H9 (cell line): ENCODE data around the gene UST. TPM values are rescaled to one million over a fixed set of nuclear protein-coding genes. Genes with fewer than 3 reads are reported as not detected.

ENCODE experiments used
- DNase-seq: peaks from one replicate; pipeline ENCODE4 v3.0.0-alpha.2; 2017
- H2AFZ ChIP-seq: one replicate; pipeline ENCODE4 v1.6.1; 2013; ENCODE audit warnings: mild to moderate bottlenecking, low read length, control low read depth, moderate library complexity
- H2AK5ac ChIP-seq: 2 replicates; pipeline ENCODE4 v1.6.1; 2013; ENCODE audit warnings: low read length, control low read depth, mixed read lengths; ENCODE audit not compliant: insufficient read length
- H2BK120ac ChIP-seq: one replicate; pipeline ENCODE4 v1.6.1; 2013; ENCODE audit warnings: low read depth, mild to moderate bottlenecking, low read length, control low read depth, inconsistent platforms; ENCODE audit not compliant: poor library complexity, severe bottlenecking
- H2BK12ac ChIP-seq: 2 replicates; pipeline ENCODE4 v1.6.1; 2013; ENCODE audit warnings: low read length, control low read depth, mixed read lengths, low read depth; ENCODE audit not compliant: insufficient read length
- H2BK15ac ChIP-seq: 2 replicates; pipeline ENCODE4 v1.6.1; 2013; ENCODE audit warnings: low read depth, low read length, control low read depth
- H2BK20ac ChIP-seq: one replicate; pipeline ENCODE4 v1.6.1; 2013; ENCODE audit warnings: low read depth, mild to moderate bottlenecking, low read length, control low read depth, inconsistent platforms; ENCODE audit not compliant: poor library complexity, severe bottlenecking
- H2BK5ac ChIP-seq: 2 replicates; pipeline ENCODE4 v1.6.1; 2013; ENCODE audit warnings: low read length, control low read depth, mixed read lengths; ENCODE audit not compliant: insufficient read length
- H3K14ac ChIP-seq: 2 replicates; pipeline ENCODE4 v1.6.1; 2013; ENCODE audit warnings: low read length, control low read depth; ENCODE audit not compliant: insufficient read depth
- H3K18ac ChIP-seq: 2 replicates; pipeline ENCODE4 v1.6.1; 2013; ENCODE audit warnings: low read depth, mild to moderate bottlenecking, mixed read lengths, low read length, control low read depth; ENCODE audit not compliant: insufficient read length
- H3K23ac ChIP-seq: 2 replicates; pipeline ENCODE4 v1.6.1; 2013; ENCODE audit warnings: low read length, control low read depth, mixed read lengths, low read depth; ENCODE audit not compliant: insufficient read length
- H3K23me2 ChIP-seq: 2 replicates; pipeline ENCODE4 v1.6.1; 2013; ENCODE audit warnings: low read depth, mild to moderate bottlenecking, mixed read lengths, low read length, control low read depth; ENCODE audit not compliant: insufficient read length, poor library complexity, severe bottlenecking
- H3K27ac ChIP-seq: 2 replicates; pipeline ENCODE4 v1.5.1; 2013; ENCODE audit warnings: low read length, control low read depth, mixed read lengths, low read depth; ENCODE audit not compliant: insufficient read length
- H3K27me3 ChIP-seq: 2 replicates; pipeline ENCODE4 v1.6.1; 2013; ENCODE audit warnings: low read length, control low read depth, inconsistent platforms; ENCODE audit not compliant: insufficient read depth
- H3K4ac ChIP-seq: 2 replicates; pipeline ENCODE4 v1.6.1; 2013; ENCODE audit warnings: low read depth, mild to moderate bottlenecking, control low read depth, inconsistent platforms, low read length, moderate library complexity
- H3K4me1 ChIP-seq: 2 replicates; pipeline ENCODE4 v1.6.1; 2013; ENCODE audit warnings: low read length, control low read depth, inconsistent platforms; ENCODE audit not compliant: insufficient read depth
- H3K4me2 ChIP-seq: 2 replicates; pipeline ENCODE4 v1.6.1; 2013; ENCODE audit warnings: low read length, control low read depth, mixed read lengths; ENCODE audit not compliant: insufficient read length, insufficient read depth
- H3K56ac ChIP-seq: 2 replicates; pipeline ENCODE4 v1.6.1; 2013; ENCODE audit warnings: low read depth, mild to moderate bottlenecking, mixed read lengths, low read length, control low read depth; ENCODE audit not compliant: insufficient read length
- H3K79me1 ChIP-seq: 2 replicates; pipeline ENCODE4 v1.6.1; 2013; ENCODE audit warnings: low read depth, mild to moderate bottlenecking, moderate library complexity, low read length, control low read depth, inconsistent platforms; ENCODE audit not compliant: insufficient read depth, poor library complexity, severe bottlenecking
- H3K79me2 ChIP-seq: 2 replicates; pipeline ENCODE4 v1.6.1; 2013; ENCODE audit warnings: low read length, control low read depth, inconsistent platforms; ENCODE audit not compliant: insufficient read depth
- H3K9ac ChIP-seq: 2 replicates; pipeline ENCODE4 v1.6.1; 2013; ENCODE audit warnings: low read length, control low read depth, mixed read lengths; ENCODE audit not compliant: insufficient read length; ENCODE audit errors: extremely low read depth
- H3K9me3 ChIP-seq: one replicate; pipeline ENCODE4 v1.6.1; 2013; ENCODE audit warnings: low read depth, low read length, inconsistent platforms; ENCODE audit not compliant: control insufficient read depth
- H3T11ph ChIP-seq: one replicate; pipeline ENCODE4 v1.6.1; 2013; ENCODE audit warnings: mild to moderate bottlenecking, low read length, control low read depth, inconsistent platforms
- H4K20me1 ChIP-seq: one replicate; pipeline ENCODE4 v1.6.1; 2013; ENCODE audit not compliant: control insufficient read depth, insufficient read length, insufficient read depth
- H4K5ac ChIP-seq: 2 replicates; pipeline ENCODE4 v1.6.1; 2013; ENCODE audit warnings: low read depth, mild to moderate bottlenecking, mixed read lengths, low read length, control low read depth; ENCODE audit not compliant: insufficient read length
- H4K8ac ChIP-seq: replicated peaks from 2 replicates; pipeline ENCODE4 v1.6.1; 2013; ENCODE audit warnings: low read length, control low read depth, mixed read lengths, low read depth; ENCODE audit not compliant: insufficient read length
- H4K91ac ChIP-seq: 2 replicates; pipeline ENCODE4 v1.6.1; 2013; ENCODE audit warnings: low read depth, mild to moderate bottlenecking, moderate library complexity, mixed read lengths, low read length, control low read depth; ENCODE audit not compliant: insufficient read length
- H3K27ac Mint-ChIP-seq, 3 experiments: 2 replicates in 2 of 3; 3 replicates in 1 of 3; pipeline ENCODE4 v1.8.0; 2020 to 2021; ENCODE audit warnings: mixed read lengths in 3 of 3, mild to moderate bottlenecking in 1 of 3, moderate library complexity in 1 of 3
- H3K27me3 Mint-ChIP-seq: 2 replicates; pipeline ENCODE4 v1.8.0; 2021; ENCODE audit warnings: low read depth, mild to moderate bottlenecking, moderate library complexity, mixed read lengths
- H3K36me3 Mint-ChIP-seq, 3 experiments: 2 replicates in 2 of 3; 3 replicates in 1 of 3; pipeline ENCODE4 v1.8.0; 2020 to 2021; ENCODE audit warnings: low read depth in 3 of 3, mixed read lengths in 3 of 3; ENCODE audit not compliant: insufficient read depth in 1 of 3
- H3K4me1 Mint-ChIP-seq, 2 experiments: 2 replicates each; pipeline ENCODE4 v1.8.0; 2020; ENCODE audit warnings: mixed read lengths in 2 of 2
- H3K4me3 Mint-ChIP-seq, 2 experiments: 2 replicates in 1 of 2; 3 replicates in 1 of 2; pipeline ENCODE4 v1.8.0; 2020 to 2021; ENCODE audit warnings: mild to moderate bottlenecking in 2 of 2, mixed read lengths in 2 of 2, moderate library complexity in 1 of 2
- H3K9me3 Mint-ChIP-seq, 2 experiments: 2 replicates in 1 of 2; 3 replicates in 1 of 2; pipeline ENCODE4 v1.8.0; 2020; ENCODE audit warnings: mild to moderate bottlenecking in 2 of 2, mixed read lengths in 2 of 2, moderate library complexity in 1 of 2
- WGBS: extraction: QIAGEN DNeasy Blood & Tissue Kit; methylation state at CpG from one replicate; pipeline ENCODE4 v1.1.7; 2013; ENCODE audit warnings: missing lambda C conversion rate, low lambda C conversion rate, mixed read lengths; ENCODE audit not compliant: insufficient read length; ENCODE audit errors: extremely low coverage; 5-methylcytosine and 5-hydroxymethylcytosine counted together
- total RNA-seq: library from RNA; stranded (reverse); gene quantifications from 2 replicates; pipeline ENCODE4 v1.2.1, GENCODE V29; 2021
- TF ChIP-seq, protein P1 (sequence below): fragments of 200-600 bp; sonication (generic); conservative IDR thresholded peaks from 3 replicates; pipeline ENCODE4 v1.8.0; 2021; ENCODE audit warnings: antibody characterized with exemption, mild to moderate bottlenecking

Gene UST
- total RNA-seq, 1 experiment from 2014 or later = 14.4 TPM

DNA sequence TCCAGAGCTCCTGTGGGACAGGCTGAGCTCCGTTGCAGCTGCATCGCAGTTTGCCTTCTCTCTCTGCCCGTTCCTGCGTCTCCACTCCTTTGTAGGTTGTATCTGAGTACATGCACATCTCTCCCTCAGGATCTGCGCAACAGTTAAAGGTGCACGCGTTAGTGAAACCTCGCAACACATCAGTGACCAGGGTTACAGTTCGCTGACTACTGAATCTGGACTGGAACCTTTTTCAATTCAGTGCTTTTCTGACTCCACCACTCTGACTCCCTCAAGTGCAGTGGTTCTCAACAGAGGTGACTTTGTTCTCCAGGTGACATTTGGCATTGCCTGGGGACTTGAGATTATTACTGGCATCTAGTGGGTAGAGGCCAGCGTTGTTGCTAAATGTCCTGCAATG lies 44.0 kb downstream of the UST start:
- H3K4me3 Mint-ChIP-seq = no peak overlapping the region
- no peak overlapping the region for H3K4ac ChIP-seq
- H3T11ph ChIP-seq = no peak overlapping the region
- no peak overlapping the region for H2BK20ac ChIP-seq
- H4K91ac ChIP-seq = no peak overlapping the region
- DNase-seq = no peak
- H3K23me2 ChIP-seq = no peaks in the 10 kb centered on the region
- H2BK5ac ChIP-seq = no peak overlapping the region
- H3K79me2 ChIP-seq = peaks cover 22% of the 10 kb centered on the region; the same call in 1 of the 2 replicates
- H3K9ac ChIP-seq = no peak overlapping the region
- no peak overlapping the region for H3K18ac ChIP-seq
- H2AK5ac ChIP-seq = no peak overlapping the region
- peaks cover 12 to 18% of the 10 kb centered on the region in 2 experiments; a peak in 2 of 5 replicates for H3K9me3 Mint-ChIP-seq
- H3K56ac ChIP-seq = no peak overlapping the region
- H4K20me1 ChIP-seq = no peaks in the 10 kb centered on the region
- peaks cover 6% of the 10 kb centered on the region for H3K79me1 ChIP-seq
- H3K4me1 Mint-ChIP-seq = peaks cover 30% of the 10 kb centered on the region in 2 experiments
- no peaks in the 10 kb centered on the region for H3K27me3 Mint-ChIP-seq
- no peak overlapping the region for H4K8ac ChIP-seq
- no peak overlapping the region for H3K23ac ChIP-seq
- TF ChIP-seq, protein P1, sequence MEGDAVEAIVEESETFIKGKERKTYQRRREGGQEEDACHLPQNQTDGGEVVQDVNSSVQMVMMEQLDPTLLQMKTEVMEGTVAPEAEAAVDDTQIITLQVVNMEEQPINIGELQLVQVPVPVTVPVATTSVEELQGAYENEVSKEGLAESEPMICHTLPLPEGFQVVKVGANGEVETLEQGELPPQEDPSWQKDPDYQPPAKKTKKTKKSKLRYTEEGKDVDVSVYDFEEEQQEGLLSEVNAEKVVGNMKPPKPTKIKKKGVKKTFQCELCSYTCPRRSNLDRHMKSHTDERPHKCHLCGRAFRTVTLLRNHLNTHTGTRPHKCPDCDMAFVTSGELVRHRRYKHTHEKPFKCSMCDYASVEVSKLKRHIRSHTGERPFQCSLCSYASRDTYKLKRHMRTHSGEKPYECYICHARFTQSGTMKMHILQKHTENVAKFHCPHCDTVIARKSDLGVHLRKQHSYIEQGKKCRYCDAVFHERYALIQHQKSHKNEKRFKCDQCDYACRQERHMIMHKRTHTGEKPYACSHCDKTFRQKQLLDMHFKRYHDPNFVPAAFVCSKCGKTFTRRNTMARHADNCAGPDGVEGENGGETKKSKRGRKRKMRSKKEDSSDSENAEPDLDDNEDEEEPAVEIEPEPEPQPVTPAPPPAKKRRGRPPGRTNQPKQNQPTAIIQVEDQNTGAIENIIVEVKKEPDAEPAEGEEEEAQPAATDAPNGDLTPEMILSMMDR = no peak
- H3K4me1 ChIP-seq = peaks cover 4% of the 10 kb centered on the region; the same call in 1 of the 2 replicates
- no peak overlapping the region for H3K4me2 ChIP-seq
- H2AFZ ChIP-seq = no peak overlapping the region
- H4K5ac ChIP-seq = no peak overlapping the region
- H3K9me3 ChIP-seq = no peaks in the 10 kb centered on the region
- WGBS = no CpG with 5 or more reads among the region's 10 CpGs
- no peak overlapping the region for H2BK120ac ChIP-seq
- peak overlapping the region in 1 of 3 experiments; percentile 39; a peak in 1 of 7 replicates for H3K27ac Mint-ChIP-seq
- peaks cover 12 to 29% (median 21%) of the 10 kb centered on the region in 3 experiments for H3K36me3 Mint-ChIP-seq
- H2BK15ac ChIP-seq = no peak overlapping the region
- H3K27ac ChIP-seq = no peak overlapping the region
- no peaks in the 10 kb centered on the region for H3K27me3 ChIP-seq
- no peak overlapping the region for H2BK12ac ChIP-seq
- no peak overlapping the region for H3K14ac ChIP-seq
